Activated CD4-positive, alpha-beta T cell treated with anti-CD3 and anti-CD28 coated beads, Interleukin-2, amount 10 ng/mL, durations not matched to agents 24 days and 14 days (primary cell): ENCODE data around the gene PLEKHJ1. TPM values are rescaled to one million over a fixed set of nuclear protein-coding genes. Genes with fewer than 3 reads are reported as not detected.

Source experiments
- DNase-seq: peaks from one replicate; pipeline ENCODE4 v3.0.0; 2022
- H3K27ac Mint-ChIP-seq: one replicate; pipeline ENCODE4 v1.8.0; 2022; ENCODE audit warnings: mild to moderate bottlenecking, mixed read lengths
- H3K27me3 Mint-ChIP-seq: one replicate; pipeline ENCODE4 v1.8.0; 2022; ENCODE audit warnings: mixed read lengths
- H3K36me3 Mint-ChIP-seq: one replicate; pipeline ENCODE4 v1.8.0; 2022; ENCODE audit warnings: low read depth, mild to moderate bottlenecking, mixed read lengths
- H3K4me1 Mint-ChIP-seq: one replicate; pipeline ENCODE4 v1.8.0; 2021; ENCODE audit warnings: mixed read lengths
- H3K4me3 Mint-ChIP-seq: one replicate; pipeline ENCODE4 v1.8.0; 2022; ENCODE audit warnings: mild to moderate bottlenecking, moderate library complexity, mixed read lengths
- H3K9me3 Mint-ChIP-seq: one replicate; pipeline ENCODE4 v1.8.0; 2021; ENCODE audit warnings: mixed read lengths
- intact Hi-C: fragments of 100-400 bp; cut with micrococcal nuclease; formaldehyde crosslinking; loops from one replicate; pipeline ENCODE4 v1.15.1; 2023
- total RNA-seq: library from RNA; stranded (reverse); gene quantifications from 2 replicates; pipeline ENCODE4 v1.2.3, GENCODE V29; 2022

The PLEKHJ1 gene
- total RNA-seq, 1 donor from 2014 or later = 70.5 TPM

DNA sequence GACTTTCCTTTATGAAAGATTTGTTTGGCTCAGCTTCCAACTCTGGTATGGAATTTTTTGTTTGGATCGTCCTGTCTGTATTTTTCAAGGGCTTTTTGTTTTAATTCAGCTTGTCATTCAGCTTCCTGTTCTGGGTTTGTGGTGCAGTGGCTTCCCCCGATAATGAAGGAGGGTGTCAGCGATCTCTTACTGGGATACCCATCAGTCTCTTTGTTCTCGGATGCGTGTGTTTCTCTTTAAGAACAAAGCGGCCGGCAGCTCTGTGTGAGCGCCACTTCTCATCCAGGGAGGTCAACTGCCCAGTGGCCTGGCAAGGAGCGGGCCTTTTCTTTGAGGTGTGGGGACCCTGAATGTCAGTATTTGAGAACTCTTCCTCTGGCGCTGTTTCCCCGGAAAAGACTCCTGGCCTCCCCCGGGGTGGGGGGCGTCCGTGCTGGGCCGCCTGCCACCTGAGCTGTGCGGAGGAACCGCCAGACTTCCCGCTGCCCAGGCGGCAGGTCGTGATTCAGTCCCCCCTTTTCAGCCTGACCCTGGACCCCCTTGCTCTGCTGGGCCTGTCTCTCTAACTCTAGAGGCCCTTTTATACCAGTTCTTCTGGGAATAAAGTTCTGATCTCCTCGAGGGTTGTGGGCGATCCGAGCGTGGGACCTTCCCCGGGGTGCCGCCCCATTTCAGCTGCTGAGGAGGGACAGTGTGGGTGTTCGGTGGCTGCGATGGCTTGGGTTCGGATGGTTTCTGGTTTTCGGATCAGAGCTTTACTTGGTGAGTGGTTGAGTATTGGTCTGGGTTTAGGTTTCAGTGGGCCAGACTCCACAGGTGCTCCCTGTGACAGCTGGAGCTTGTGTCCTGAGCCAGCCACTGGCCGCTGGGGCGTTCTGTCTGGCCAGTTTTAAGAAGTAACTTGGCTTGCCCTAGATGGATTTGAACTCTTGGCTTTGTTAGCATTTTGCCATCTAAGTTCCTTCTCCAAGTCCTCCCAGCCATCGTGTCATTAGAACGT lies 3.9 kb upstream of the PLEKHJ1 start:
- Mint-ChIP-seq H3K36me3 (peaks cover 51% of the 10 kb centered on the region), H3K4me3 (peak overlapping the region; percentile 100), H3K4me1 (peaks cover 53% of the 10 kb centered on the region), H3K27ac (peak overlapping the region; percentile 84), H3K9me3 (no peaks in the 10 kb centered on the region), H3K27me3 (peaks cover 2% of the 10 kb centered on the region)
- intact Hi-C loops = loop anchor here (5.0 kb wide), 1 partner anchor 73 kb away; no protein-coding TSS in a partner anchor
- DNase-seq = peak; percentile 82

DNA sequence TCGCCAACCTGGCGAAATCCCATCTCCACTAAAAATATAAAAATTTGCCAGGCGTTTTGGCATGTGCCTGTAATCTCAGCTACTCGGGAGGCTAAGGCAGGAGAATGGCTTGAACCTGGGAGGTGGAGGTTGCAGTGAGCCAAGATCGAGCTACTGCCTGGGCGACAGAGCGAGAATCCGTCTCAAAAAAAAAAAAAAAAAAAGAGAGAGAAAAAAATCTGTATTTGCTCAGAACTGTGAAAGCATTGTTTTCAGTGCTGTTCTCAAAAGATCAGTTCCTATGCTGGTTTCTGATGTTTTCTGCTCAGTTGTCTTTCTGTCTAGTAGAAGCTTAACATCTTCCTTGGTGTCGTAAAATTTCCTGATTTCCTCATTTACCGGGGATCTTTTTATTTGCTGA lies 3.0 kb upstream of the PLEKHJ1 start:
- Mint-ChIP-seq H3K27ac (peak overlapping the region; percentile 100), H3K4me3 (peak overlapping the region; percentile 100), H3K9me3 (no peaks in the 10 kb centered on the region), H3K36me3 (peaks cover 50% of the 10 kb centered on the region), H3K4me1 (peaks cover 59% of the 10 kb centered on the region), H3K27me3 (peaks cover 2% of the 10 kb centered on the region)
- DNase-seq = no peak
- intact Hi-C loops = loop anchor here (5.0 kb wide), 1 partner anchor 72 kb away; no protein-coding TSS in a partner anchor

DNA sequence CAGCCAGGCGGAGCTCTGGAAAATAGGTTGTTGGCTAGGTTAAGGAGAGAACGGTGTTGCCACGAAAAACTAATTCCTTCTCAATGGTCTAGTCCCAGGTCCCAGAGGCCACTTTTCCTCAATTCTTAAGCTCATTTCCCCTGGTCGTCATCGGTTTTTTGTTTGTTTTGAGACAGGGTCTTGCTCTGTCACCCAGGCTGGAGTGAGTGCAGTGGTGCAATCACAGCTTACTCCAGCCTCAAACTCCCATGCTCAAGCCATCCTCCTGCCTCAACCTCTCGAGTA lies 1.7 kb upstream of the PLEKHJ1 start:
- no peak for DNase-seq
- peaks cover 57% of the 10 kb centered on the region for H3K36me3 Mint-ChIP-seq

DNA sequence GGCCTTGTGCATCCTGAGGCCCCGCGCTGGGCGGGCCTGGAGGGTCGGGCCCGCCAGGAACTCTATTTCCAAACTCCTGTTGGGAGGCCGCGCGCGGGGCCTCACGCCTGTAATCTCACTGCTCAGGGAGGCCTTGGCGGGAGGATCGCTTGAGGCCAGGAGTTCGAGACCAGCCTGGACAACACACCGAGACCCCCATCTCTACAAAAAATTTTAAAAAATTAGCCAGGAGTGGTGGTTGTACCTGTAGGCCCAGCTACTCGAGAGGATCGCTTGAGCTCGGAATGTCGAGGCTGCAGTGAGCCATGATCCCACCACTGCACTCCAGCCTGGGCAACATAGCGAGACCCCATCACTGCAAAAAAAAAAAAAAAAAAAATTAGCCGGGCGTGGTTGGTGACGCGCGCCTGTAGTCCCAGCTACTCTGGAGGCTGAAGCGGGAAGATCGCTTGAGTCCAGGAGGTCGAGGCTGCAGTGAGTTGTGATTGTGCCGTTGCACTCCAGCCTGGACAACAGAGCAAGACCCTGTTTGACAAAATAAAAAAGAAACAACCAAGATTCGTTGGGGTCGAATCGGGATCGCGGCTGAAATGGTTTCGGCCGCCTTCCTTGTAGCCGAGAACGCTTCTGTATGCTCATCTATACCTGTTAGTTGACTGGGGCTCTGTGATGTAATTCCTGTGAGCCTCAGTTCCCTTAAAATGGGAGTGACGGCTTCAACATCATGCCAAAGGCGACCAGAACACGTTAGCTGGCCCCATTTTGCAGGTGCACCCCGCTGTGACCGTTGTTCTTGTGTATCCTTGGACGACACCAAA lies 1.1 kb upstream of the PLEKHJ1 start:
- intact Hi-C loops = loop anchor here (5.0 kb wide), 1 partner anchor 70 kb away; no protein-coding TSS in a partner anchor
- H3K36me3 Mint-ChIP-seq = peaks cover 53% of the 10 kb centered on the region
- peak; percentile 67 for DNase-seq
- H3K4me1 Mint-ChIP-seq = peaks cover 57% of the 10 kb centered on the region
- peak overlapping the region; percentile 100 for H3K4me3 Mint-ChIP-seq
- peak overlapping the region; percentile 100 for H3K27ac Mint-ChIP-seq
- H3K9me3 Mint-ChIP-seq = no peaks in the 10 kb centered on the region
- H3K27me3 Mint-ChIP-seq = peaks cover 2% of the 10 kb centered on the region

More for the DNA sequence above, 1.7 kb upstream of the PLEKHJ1 start:
- Mint-ChIP-seq H3K9me3 (no peaks in the 10 kb centered on the region), H3K27me3 (peaks cover 2% of the 10 kb centered on the region), H3K27ac (peak overlapping the region; percentile 100), H3K4me1 (peaks cover 62% of the 10 kb centered on the region), H3K4me3 (peak overlapping the region; percentile 100)
- intact Hi-C loops = loop anchor here (5.0 kb wide), 1 partner anchor 71 kb away; no protein-coding TSS in a partner anchor

DNA sequence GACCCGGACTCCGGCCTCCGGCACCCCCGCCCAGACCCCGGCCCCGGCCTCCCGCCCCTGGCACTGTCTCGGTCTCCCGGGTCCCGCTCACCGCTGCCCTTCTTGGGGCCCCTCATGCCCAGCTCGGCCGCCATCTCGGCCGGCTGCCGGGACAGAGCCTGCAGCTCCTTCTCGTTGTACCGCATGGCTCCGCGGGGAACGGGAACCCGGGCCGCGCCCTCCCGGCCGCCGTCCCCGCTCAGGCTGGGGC lies 140 bp downstream of the PLEKHJ1 start:
- peaks cover 50% of the 10 kb centered on the region for H3K4me1 Mint-ChIP-seq
- H3K27ac Mint-ChIP-seq = peak overlapping the region; percentile 100
- H3K9me3 Mint-ChIP-seq = no peaks in the 10 kb centered on the region
- intact Hi-C loops = loop anchor here (1.0 to 5.0 kb wide), 6 partner anchors 33 to 155 kb away; partner anchors contain the start of gene AP3D1
- H3K36me3 Mint-ChIP-seq = peaks cover 54% of the 10 kb centered on the region
- no peak for DNase-seq
- H3K4me3 Mint-ChIP-seq = peak overlapping the region; percentile 100
- H3K27me3 Mint-ChIP-seq = peaks cover 2% of the 10 kb centered on the region

DNA sequence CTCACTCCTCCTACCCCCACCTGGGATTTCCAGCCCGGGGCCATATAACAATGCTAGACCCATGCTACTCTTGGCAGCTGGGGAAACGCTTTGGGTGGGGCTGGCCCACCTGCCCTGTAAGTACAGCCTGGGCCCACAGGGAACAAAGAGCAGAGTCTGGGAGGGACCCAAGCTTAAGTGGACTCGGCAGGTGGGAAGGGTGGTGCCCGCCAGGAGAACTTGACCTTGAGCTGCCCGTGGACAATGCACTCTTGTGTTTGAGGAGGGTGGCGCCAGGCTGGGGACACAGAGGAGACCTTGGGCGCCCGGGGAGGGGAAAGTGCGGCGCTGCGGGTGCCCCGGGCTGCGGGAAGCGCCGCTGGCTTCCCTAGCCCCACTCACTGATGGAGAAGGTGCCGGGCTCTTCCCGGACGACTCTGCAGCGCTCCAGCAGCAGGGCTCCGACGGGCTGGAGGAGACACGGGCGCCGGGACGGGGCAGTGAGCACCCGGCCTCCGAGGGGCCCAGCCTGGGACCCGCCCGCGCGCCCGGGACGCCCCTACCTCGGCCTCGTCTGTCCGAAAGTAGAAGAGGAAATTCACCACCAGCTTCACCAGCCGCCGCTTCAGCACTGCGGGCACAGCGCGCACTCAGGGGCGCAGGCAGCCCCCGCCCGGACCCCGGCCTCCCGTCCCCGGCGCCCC lies 607 bp downstream of the PLEKHJ1 start:
- Mint-ChIP-seq H3K9me3 (no peaks in the 10 kb centered on the region), H3K4me3 (peak overlapping the region; percentile 100), H3K27ac (peak overlapping the region; percentile 94), H3K27me3 (peaks cover 2% of the 10 kb centered on the region), H3K4me1 (peaks cover 45% of the 10 kb centered on the region), H3K36me3 (peaks cover 54% of the 10 kb centered on the region)
- DNase-seq = no peak
- intact Hi-C loops = loop anchor here (1.0 to 5.0 kb wide), 6 partner anchors 34 to 156 kb away; partner anchors contain the start of gene AP3D1

DNA sequence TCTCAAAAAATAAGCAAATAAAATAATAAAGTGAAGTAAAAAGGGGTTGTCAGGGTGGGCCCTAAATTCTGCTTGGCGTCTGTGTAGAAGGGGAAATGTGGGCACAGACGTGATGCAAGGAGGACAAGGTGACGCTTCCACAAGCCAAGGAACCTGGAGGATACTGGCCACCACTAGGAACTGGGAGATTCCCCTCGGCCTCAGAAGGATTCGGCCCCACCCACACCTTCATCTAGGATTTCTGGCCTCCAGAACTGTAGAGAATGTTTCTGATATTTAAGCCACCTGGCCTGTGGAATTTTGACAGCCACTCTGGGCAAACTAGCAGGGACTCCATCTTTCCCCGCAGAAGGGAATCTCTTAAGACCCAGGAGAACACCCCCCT lies 1.1 kb downstream of the PLEKHJ1 start:
- DNase-seq = no peak
- Mint-ChIP-seq H3K27me3 (peaks cover 2% of the 10 kb centered on the region), H3K27ac (peak overlapping the region; percentile 94), H3K36me3 (peaks cover 53% of the 10 kb centered on the region), H3K4me3 (peak overlapping the region; percentile 100), H3K9me3 (no peaks in the 10 kb centered on the region), H3K4me1 (peaks cover 40% of the 10 kb centered on the region)
- intact Hi-C loops = loop anchor here (5.0 kb wide), 1 partner anchor 68 kb away; no protein-coding TSS in a partner anchor

DNA sequence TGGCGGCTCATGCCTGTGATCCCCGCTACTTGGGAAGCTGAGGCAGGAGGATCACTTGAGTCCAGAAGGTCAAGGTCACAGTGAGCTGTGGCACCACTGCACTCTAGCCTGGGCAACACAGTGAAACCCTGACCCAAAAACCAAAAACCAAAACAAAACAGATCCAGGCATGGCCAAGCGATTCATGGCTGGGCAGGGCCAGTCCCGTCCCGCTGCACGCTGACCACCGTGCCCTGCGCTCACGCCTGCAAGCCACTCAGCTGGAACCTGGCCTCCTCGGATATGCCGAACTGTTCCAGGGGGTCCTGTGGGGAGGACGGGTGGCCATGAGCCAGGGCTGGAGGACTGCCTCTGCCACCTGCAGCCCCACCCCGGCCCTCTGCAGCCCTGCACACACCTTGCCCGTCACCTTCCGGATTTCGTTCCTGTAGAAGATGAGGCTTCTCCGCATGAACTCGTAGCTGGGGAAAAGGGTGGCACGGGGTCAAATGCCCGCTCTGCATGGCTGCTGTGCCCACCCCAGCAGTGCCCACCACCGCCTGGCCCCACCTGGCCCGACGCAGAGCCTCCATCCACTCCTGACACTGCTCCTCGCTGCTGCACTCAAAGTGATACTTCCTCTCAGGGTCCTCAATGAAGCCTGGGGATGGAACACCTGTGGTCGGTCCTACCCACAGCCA lies 2.4 kb downstream of the PLEKHJ1 start:
- no peak for DNase-seq
- Mint-ChIP-seq H3K4me1 (peaks cover 31% of the 10 kb centered on the region), H3K27ac (no peak overlapping the region), H3K4me3 (peak overlapping the region; percentile 2), H3K27me3 (peaks cover 2% of the 10 kb centered on the region), H3K36me3 (peaks cover 55% of the 10 kb centered on the region), H3K9me3 (no peaks in the 10 kb centered on the region)
- intact Hi-C loops = no loop called here

DNA sequence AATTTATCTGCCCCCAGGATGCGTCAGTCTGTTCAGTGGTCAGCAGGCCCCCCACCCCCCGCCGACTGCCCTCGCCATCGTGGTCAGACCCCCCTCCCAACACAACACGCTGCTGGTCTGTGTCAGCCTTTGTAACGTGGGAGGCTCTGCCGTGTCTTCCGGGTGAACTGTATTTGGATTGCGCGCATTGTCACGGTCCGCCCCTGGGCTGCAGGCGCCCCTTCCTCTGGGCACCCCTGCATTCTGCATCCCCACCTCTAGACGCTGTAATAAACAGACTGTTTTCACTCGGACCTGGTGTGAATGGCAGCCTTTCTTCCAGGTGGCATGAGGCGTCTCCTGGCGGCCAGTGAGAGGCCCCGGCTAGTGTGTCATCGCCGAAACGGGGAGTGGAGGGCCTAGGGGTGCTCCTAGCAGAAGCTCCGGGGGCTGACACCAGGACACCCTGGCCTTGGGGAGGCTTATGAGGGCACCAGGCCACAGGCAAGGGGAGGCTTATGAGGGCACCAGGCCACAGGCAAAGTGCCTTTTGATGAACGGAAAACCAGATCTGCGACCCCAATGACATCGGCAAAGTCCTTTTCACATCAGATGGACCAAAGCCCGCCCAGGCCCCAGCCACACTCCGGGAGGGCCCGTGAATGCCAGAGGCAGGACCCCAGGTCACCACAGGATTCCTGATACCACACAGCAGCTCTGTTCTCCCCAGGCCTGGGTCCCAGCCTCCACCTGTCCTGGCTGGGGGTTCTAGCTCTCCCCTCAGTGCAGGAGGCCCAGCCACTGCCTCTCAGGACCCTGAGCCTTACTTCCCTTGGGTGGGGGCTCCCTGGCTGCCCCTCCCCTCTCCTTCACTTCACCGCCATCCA lies 3.6 kb downstream of the PLEKHJ1 start:
- Mint-ChIP-seq H3K27me3 (peaks cover 2% of the 10 kb centered on the region), H3K4me3 (no peak overlapping the region), H3K4me1 (peaks cover 19% of the 10 kb centered on the region), H3K36me3 (peaks cover 48% of the 10 kb centered on the region), H3K9me3 (no peaks in the 10 kb centered on the region), H3K27ac (peak overlapping the region; percentile 1)
- DNase-seq = no peak
- intact Hi-C loops = no loop called here

DNA sequence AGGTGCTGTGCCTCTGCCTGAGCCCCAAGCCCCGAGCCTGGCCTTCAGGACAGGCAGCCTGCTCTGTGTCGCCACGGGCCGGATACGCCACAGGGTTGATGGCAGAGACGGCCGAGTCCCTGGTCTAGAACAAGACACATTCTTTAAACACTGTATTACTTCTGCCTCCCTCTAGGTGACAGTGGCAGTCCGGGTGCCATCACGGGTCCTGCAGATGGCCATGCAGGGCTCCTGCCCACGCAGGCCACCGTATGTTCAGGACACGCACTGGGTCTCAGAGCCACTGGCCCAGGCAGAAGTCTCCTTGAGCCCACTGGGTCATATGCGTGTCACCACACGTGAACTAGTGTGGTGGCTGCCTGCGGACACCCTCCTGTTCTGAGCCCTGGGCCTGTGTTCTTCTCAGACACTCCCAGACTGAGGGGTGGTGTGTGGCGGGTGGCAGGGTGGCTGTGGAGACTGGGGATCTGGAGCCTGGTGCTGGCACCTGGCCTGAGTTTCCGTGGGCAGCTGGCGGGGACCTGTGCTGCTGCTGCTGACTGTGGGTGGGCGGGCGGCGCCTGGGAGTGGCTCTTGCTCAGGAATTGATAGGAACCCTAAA lies 4.4 kb downstream of the PLEKHJ1 start:
- H3K36me3 Mint-ChIP-seq = peaks cover 47% of the 10 kb centered on the region
- no peaks in the 10 kb centered on the region for H3K9me3 Mint-ChIP-seq
- DNase-seq = no peak
- peak overlapping the region; percentile 15 for H3K27ac Mint-ChIP-seq
- peaks cover 18% of the 10 kb centered on the region for H3K4me1 Mint-ChIP-seq
- intact Hi-C loops = no loop called here
- H3K4me3 Mint-ChIP-seq = no peak overlapping the region
- peaks cover 2% of the 10 kb centered on the region for H3K27me3 Mint-ChIP-seq

DNA sequence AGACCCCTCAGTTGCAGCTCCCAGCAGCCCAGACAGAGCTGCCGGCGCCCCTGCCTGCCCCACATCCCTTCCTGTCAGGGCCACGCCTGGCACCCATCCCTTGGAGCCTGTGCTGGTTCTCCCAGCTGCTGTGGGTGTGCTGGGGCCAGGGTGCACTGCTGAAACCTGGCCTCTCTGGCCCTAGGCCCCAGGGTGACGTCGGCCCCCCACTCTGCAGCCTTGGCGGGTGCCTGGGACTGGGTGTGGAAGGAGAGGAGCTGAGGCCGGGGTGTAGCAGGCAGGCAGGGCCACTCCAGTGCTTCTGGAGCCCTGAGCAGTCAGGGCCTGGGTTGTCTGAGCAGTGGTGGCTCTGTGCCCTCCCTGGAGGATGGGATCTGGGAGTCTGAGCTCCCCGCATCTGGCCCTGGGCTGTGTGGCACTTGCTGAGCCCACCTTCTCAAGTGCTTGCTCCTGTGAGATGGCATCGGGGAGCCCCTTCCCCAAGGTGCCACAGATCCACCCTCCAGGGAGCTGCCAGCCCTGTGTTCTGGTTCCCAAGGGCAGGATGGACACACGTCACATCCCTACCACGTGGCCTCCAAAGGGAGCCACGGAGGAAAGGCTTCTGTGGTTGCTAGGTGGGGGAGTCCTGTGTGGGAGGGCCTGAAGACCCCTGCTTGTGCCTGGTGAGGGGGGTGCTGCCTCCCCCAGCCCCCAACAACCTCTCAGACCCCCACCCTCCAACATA lies 5.2 kb downstream of the PLEKHJ1 start:
- H3K27me3 Mint-ChIP-seq = no peaks in the 10 kb centered on the region

More for the DNA sequence above, 5.2 kb downstream of the PLEKHJ1 start:
- peaks cover 12% of the 10 kb centered on the region for H3K4me1 Mint-ChIP-seq
- intact Hi-C loops = no loop called here
- no peaks in the 10 kb centered on the region for H3K9me3 Mint-ChIP-seq
- H3K27ac Mint-ChIP-seq = no peak overlapping the region
- H3K4me3 Mint-ChIP-seq = no peak overlapping the region
- DNase-seq = no peak
- peaks cover 42% of the 10 kb centered on the region for H3K36me3 Mint-ChIP-seq
